RCC 7860 (cell line): Measurements from ENCODE around the gene CNOT3.

Experiments used
- DNase-seq: peaks from one replicate; pipeline ENCODE4 v3.0.0-alpha.2; 2015; ENCODE audit warnings: low spot score
- FAIRE-seq: peaks from 2 replicates; lab custom pipeline; 2012; peaks lifted over from hg19 to GRCh38; lab: Jason Lieb, UNC

The CNOT3 gene

DNA sequence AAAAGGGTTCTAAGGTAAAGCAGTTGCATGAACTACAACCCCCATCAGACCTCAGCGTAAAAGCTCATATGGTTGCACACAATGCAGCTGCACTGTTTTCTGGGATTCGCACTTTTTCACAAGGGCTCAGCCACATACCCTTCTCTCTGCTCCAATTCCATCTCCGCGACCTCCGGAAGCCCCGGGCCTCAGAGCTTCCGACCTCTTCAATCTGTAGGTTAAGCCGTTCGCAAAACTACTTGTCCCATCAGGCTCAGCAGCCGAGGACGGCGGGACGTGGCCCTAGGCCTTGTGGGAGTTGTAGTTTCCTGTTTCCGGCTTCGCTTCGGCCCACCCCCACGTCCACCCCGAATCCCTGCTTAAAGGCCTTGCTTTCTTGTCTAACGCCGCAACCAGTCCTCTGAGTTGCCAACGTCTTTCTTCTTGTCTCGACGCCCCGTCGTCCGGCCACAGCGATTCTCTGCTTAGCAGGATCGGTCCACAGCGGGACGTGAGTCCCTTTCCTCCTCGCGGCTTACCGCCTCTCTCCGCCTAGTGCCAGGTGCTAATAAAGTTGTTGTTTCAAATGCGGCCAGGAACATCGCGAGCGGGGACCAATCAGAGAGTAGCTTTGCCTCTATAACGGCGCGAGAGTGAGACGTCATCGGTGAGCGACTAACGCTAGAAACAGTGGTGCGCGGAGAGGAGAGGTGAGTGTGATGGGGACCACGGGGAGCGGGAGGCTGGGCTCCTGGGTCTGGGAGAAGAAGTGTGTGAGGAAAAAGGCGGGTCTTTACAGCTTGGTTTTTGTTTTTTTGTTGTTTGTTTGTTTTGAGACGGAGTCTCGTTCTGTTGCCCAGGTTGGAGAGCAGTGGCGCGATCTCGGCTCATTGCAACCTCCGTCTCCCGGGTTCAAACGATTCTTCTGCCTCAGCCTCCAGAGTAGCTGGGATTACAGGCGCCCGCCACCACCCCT is 22.2 kb upstream of the CNOT3 start, which contains the start of the genes PRPF31 and TFPT:
Gene PRPF31, plus strand, starts transcription at position 646 of the 955 bp plus-strand sequence. CDS start 2,525 bp downstream, outside the sequence.
Gene TFPT, minus strand, starts transcription at position 549 of the 955 bp plus-strand sequence. Its CDS starts 388 bp downstream, at position 161.
- peak; percentile 87 for DNase-seq
- peak; percentile 66 for FAIRE-seq

DNA sequence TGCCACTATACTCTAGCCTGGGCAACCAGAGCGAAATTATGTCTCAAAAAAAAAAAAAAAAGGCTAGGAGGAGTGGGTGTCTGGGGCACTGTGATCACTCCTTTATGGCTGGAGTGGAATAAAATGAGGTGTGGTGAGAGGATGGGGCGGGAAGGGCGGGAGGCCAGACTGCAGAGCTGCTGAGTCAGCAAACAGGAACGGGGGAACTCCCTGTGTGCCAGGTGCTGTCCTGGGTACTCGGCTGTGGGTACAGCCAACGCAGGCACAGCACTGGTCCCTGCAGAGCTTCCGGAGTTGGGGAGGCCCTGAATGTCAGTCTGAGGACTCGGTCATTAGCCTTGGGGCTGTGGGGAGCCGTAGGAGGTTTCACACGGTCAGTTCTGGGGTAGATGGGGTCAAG is 16.3 kb upstream of the CNOT3 start:
- DNase-seq = no peak
- FAIRE-seq = no peak

DNA sequence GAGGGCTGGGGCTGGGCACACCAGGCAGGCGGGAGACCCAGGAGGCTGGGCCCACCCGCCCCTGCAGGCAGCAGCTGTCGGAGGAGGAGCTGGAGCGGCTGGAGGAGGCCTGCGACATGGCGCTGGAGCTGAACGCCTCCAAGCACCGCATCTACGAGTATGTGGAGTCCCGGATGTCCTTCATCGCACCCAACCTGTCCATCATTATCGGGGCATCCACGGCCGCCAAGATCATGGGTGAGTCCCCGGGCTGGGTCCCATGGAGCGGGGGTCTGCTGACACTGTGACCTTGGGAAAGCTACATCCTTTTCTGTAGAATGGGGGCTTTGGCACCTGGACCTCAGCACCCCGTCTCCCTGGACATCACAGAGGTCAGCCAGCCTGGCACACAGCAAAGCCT is 13.9 kb upstream of the CNOT3 start:
- FAIRE-seq = no peak

DNA sequence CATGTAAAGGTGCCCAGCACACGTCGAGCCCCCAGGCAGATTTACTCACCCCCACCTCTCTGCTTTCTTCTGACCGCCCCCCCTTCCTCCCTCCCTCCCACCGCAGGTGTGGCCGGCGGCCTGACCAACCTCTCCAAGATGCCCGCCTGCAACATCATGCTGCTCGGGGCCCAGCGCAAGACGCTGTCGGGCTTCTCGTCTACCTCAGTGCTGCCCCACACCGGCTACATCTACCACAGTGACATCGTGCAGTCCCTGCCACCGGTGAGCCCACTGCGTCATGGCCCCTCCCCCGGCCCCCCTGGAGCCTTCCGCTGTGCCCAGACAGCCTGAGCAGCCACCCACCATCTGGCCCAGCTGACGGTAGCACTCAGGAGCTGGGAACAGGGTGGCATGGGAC is 13.2 kb upstream of the CNOT3 start:
- no peak for DNase-seq
- FAIRE-seq = no peak

More for the DNA sequence above, 13.9 kb upstream of the CNOT3 start:
- no peak for DNase-seq

DNA sequence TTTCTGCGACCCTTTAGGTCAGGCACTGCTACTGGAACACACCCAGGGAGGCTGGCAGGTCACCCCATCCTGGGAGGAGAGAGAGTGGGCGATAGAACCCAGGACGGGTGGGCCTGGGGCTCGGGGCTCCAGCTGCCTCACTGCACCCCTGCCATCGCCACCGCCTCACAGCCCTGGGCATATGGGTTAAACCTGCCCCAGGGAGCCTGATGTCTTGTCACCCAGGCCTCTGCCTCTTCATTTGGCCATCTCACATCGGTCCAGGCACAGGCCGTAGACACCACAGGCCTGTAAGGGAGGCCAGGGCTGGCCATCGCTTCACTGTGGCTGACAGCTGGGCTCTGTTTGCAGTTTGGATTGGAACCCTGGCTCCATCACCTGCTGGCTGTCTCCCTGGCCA is 11.8 kb upstream of the CNOT3 start:
- FAIRE-seq = no peak
- no peak for DNase-seq

DNA sequence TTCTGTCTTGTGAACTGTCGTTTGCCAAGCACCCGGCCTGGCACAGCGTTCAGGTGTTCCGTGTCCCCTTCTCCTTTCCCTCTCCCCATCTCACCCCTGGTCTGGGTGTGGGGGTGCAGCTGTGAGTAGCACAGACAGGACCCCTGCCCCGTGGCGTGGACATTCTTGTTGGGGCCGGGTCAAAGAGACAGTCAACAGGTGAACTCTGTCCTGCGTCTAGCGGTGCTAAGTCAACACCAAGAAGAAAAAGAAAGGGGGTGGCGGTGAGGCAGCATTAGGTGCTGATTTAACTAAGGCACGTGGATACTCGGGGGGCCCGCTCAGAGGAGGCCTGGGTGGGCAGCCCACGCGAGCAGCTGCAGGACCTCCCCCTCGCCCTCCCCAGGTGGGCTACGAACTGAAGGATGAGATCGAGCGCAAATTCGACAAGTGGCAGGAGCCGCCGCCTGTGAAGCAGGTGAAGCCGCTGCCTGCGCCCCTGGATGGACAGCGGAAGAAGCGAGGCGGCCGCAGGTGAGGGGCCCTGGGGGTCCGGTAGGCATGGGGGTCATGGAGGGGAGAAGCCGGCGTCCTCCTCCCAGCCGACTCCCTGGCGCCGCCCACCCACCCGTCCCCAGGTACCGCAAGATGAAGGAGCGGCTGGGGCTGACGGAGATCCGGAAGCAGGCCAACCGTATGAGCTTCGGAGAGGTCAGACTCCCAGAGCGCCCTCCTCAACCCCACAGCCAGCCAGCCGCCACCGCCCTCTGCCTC is 9.7 kb upstream of the CNOT3 start:
- FAIRE-seq = no peak
- no peak for DNase-seq

DNA sequence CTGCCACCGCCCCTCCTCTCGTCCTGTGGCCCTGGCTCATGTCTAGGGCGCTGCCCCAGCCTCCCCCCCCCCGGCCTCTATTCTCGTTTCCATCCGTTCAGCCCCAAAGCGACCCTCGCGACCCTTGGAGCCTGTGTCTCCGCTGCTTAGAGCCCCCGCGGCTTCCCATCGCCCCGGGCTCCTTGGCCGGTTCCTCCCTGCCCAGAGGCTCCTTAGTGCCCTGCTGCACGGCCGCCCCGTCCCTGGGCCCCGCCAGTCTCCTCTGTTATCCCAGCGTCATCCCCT is 9.2 kb upstream of the CNOT3 start:
- no peak for FAIRE-seq

DNA sequence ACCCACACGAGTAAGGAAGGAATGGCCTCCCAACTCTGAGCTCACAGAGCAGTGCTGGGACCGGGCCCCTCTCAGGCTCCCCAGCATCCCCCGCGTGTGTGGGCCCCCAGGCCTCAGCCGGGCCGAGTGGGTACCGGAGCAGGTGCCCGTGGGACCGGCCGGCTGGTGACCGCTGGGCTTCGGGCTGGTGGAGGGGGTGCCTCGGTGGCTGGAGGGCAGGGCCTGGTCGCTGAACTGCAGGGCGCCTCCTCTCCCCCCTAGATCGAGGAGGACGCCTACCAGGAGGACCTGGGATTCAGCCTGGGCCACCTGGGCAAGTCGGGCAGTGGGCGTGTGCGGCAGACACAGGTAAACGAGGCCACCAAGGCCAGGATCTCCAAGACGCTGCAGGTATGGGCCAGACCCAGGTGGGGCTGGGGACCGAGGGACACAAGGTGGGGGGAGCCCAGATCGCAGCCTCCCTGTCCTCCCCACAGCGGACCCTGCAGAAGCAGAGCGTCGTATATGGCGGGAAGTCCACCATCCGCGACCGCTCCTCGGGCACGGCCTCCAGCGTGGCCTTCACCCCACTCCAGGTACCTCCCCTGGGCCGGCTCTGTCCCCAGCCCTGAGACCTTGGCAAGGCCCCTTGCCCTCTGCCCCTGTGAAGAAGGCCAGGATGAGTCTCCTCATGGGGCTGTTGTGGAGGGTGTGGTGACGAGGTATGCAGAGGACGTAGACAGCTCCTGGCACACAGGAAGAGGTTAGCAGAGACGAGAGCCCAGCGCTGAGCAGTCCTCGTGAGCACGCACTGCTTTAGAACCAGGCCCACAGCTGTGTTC is 8.6 kb upstream of the CNOT3 start:
- no peak for FAIRE-seq

More for the DNA sequence above, 9.2 kb upstream of the CNOT3 start:
- no peak for DNase-seq

DNA sequence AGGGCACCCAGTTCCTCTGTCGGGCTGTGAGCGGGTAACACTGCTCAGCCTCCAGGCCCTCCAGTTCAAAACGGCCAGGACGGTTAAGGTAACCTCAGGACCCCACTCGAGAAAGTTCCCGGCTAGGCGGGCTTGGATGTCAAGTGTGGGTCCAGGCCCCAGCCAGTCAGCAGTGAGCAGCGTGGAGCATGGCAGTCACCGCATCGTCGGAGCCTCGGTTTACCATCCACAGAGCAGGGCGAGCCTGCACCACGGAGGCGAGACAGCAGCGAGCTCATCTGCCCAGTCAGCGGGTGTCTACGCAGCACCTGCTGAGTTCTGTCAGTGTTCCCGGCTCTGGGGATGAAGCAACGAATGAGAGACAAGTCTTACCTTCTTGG is 8.0 kb upstream of the CNOT3 start:
- no peak for FAIRE-seq
- DNase-seq = no peak

More for the DNA sequence above, 8.6 kb upstream of the CNOT3 start:
- no peak for DNase-seq

DNA sequence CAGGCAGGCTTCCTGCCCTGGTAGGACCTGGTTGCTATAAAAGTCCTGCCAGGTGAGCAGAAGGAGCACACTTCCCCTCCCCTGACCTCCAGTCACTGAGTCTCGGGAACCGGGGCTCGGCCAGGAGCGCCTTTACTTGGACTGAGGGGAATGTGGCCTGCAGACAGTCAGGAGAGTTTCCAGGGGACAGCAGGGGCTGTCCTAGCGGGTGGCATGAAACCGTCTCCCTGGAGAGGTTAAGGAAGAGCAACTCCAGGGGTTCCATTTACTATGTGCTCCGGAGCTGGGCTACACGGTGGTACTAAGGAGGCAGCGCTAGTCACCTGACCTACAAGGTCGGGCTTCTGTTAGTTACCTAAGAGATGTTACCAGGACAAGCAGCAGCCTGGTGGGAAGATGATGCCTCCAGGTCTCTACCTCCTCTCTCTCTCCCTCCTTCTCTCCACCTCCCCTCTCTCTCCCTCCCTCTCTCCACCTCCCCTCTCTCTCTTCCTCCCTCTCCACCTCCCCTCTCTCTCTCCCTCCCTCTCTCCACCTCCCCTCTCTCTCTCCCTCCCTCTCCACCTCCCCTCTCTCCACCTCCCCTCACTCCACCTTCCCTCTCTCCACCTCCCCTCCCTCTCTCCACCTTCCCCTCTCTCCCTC is 4.1 kb upstream of the CNOT3 start:
- no peak for DNase-seq
- no peak for FAIRE-seq

DNA sequence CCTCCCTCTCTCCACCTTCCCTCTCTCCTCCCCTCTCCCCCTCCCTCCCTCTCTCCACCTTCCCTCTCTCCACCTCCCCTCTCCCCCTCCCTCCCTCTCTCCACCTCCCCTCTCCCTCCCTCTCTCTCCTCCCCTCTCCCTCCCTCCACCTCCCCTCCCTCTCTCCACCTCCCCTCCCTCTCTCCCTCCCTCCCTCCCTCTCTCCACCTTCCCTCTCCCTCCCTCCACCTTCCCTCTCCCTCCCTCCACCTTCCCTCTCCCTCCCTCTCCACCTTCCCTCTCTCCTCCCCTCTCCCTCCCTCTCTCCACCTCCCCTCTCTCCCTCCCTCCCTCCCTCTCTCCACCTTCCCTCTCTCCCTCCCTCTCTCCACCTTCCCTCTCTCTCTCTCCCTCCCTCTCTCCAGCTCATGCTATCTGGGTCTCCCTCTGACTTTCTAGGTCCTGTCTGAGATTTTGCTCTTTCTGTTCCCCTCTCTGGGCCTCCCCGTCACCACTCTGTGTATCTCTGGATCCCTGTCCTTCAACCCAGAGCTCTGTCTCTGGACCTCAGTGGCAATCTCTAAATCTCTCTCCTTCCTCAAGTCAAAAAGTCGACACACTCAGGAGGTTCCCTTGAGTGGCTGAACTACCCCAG is 3.5 kb upstream of the CNOT3 start:
- no peak for FAIRE-seq
- no peak for DNase-seq

DNA sequence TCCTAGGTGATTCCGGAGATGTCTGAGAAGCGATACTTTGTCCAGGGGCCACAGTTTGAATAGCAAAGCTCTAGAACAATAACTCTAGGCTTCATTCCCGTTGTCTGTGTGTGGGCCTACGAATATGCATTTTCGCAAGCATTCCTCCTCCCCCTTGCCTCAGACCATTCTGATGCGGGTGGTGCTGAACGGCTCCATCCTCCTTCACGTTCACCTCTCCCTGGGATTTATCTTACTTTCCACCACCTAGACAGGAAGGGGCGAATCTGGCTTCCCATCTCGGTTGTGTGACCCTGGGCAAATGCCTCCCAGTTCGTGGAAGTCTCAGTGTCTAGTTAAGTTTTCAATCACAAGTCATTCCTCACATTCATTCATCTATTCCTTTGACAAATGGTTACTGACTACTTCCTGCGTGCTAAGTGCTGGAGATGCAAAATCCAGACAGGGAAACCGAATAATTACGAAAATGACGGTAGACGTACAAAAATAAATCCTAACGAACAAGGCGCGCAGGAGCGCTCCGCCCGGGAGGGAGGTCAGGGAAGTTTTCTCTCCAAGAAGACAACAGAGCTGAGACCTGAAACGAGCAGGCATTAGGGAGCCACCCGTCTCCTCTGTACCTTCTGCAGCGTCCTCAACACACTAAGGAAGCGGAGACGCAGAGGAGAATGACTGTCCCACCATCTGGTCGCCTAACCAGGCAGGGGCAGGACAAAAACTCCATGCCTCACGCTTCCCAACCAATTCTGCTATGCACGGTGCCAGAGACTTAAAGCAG is 1.3 kb upstream of the CNOT3 start:
- no peak for FAIRE-seq
- DNase-seq = no peak

DNA sequence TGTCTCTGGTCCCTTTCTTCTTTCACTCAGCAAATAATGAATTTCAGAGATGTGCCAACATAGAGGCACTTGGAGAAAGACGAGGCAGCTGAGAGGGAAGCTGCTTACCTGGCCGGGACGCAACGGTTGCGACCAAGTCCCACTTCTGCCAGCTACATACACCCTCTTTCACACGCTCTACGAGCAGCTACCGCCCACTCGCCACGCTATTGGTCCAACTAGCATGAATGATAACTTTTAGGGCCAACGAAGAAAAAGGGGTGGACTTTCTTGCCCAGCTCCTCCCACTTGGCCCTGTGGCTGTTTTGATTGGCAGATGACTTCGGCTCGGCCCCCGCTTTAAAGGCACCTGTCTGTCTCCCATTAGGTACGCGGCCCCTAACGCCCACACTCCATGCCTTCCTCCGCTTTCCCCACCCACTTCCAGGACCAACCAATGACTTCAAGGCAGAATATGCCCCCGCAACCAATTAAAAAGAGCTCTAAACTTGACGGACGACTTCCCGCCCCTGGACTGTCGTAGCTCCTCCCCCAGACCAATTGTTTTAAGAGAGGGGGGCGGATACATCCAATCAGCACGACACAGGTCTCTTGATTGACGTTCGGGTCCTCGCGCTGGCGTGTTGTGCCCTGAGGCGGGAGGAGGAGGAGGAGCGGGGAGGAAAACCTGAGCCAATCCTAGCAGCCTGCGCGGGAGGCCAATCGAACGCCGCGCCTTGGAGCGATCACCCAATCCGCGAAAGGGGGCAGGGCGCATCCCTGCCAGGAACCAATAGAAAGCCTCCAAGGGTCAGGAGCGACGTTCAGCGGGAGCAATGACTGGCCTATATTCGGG is 481 bp upstream of the CNOT3 start:
- peak; percentile 99 for DNase-seq
- FAIRE-seq = peak; percentile 97

DNA sequence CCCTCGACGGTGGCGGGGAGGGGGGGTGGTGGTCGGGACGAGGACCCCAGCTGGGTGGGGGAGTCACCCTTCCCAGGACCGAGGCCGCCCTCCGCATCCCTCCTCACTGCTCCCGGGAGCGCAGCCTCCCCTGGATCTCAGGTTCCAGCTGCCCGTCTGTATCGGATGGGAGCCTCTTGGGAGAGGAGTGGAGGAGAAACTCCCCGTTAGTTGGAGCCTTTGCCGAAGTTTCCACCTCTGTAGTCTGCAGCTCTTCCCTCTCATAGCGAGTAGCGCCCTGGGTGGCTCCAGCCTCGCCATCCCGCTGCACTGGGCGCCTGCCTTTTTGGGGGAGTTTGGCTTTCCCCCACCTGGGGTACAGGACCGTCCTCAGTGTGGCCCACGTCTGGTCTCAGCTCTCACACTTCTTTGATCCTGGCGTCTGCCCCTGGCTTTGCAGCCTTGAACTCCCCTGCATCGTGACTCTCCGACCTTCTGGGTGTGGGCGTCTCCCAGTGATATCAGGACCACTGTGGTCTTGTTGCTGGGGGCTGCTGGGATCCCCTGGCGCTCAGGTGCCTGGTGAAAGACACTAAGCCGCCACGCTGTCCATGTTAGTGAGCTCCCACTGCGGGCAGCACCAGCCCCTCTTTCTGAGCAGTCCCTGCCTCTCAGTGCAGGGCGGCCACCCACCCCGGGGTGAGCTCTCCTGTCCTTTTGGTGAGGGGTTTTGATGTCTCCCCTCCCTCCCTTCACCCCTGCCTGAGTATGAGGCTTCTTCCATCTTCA is 1.1 kb downstream of the CNOT3 start:
- DNase-seq = no peak
- FAIRE-seq = no peak

DNA sequence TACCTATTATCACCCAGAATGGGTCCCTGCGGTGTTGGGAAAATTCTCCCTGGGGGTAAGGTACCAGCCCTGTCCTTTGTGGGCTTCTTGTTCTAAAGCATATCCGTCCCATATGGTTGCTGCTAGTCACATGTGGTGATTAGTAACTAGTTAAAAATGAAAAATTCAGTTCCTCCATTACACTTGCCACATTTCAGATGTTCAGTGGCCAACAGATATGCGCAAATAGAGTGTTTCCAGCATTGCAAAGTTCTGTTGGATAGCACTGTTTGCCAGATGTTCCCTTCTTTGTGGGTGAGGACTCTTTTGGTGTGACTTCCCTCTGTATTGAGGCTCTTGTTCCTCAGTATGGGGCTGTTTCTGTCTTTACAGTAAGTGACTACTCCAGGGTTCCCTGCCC is 3.8 kb downstream of the CNOT3 start:
- DNase-seq = no peak
- FAIRE-seq = no peak

DNA sequence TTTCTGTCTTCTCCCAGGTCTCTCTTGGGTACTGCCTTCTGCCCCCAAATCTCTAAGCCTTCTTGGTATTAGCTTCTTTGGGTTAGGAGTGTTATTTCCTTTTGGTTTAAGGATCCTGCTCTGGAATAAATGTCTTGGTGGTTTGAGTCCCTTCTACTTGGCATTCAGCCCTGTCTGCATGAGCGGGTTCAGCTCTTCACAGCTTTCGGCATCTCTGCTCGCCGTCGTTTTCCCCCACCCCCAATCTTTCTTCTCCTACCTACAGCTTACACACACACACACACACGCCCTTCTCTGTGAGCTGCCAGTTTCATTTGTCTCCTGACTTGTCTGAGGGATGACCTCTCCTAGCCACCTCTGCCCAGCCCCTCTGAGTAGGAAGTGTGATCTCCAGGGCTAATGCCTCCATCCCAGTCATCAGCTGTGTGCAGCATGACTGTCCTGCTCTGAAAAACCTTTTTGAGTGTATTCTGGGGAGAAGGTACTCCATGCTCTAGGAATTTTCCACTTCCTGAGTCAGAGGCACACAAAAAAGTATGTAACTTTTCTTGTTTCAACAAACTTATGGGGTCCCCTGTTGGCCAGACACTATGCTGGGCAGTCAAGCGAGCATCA is 4.7 kb downstream of the CNOT3 start:
- FAIRE-seq (no peak), DNase-seq (no peak)

DNA sequence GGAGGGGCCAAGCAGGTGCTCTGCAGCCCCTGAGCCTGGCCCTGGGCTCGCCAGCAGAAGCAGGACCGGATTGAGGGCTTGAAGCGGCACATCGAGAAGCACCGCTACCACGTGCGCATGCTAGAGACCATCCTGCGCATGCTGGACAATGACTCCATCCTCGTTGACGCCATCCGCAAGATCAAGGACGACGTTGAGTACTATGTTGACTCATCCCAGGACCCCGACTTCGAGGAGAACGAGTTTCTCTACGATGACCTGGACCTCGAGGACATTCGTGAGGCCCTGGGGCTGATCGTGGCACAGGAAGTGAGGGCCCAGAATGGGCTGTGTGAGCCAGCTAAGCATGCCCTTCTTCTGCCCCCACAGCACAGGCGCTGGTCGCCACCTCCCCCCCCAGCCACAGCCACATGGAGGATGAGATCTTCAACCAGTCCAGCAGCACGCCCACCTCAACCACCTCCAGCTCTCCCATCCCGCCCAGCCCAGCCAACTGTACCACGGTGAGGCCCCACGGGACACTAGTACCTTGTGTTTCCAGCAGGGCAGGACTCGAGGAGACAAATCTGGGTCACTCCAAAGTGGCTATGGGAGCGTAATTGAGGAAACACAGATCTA is 8.1 kb downstream of the CNOT3 start:
- FAIRE-seq = no peak
- no peak for DNase-seq
